Vagina (tissue), 2 donors: ENCODE data around the gene PNPLA1. TPM values are rescaled to one million over a fixed set of nuclear protein-coding genes. Genes with fewer than 3 reads are reported as not detected.

Experiments
- DNase-seq, 2 donors: peaks; one replicate each; pipeline ENCODE4 v3.0.0-alpha.2; 2017; ENCODE audit errors: extremely low spot score in 2 of 2
- H3K27ac ChIP-seq: fragments of 200-600 bp; sonication (generic); one replicate; pipeline ENCODE4 v1.5.1; 2019
- H3K27me3 ChIP-seq: fragments of 200-600 bp; sonication (generic); one replicate; pipeline ENCODE4 v1.5.1; 2019
- H3K36me3 ChIP-seq, 2 donors: fragments of 200-600 bp; sonication (generic); one replicate each; pipeline ENCODE4 v1.5.1; 2017 to 2019
- H3K4me1 ChIP-seq: fragments of 200-600 bp; sonication (generic); one replicate; pipeline ENCODE4 v1.5.1; 2019
- H3K4me3 ChIP-seq, 2 donors: fragments of 200-600 bp; sonication (generic); 1 replicate in 1 of 2; 2 replicates in 1 of 2; pipeline ENCODE4 v1.5.1; 2016 to 2019
- H3K9me3 ChIP-seq: fragments of 200-600 bp; sonication (generic); one replicate; pipeline ENCODE4 v1.5.1; 2019
- CTCF ChIP-seq, 3 experiments: fragments of 450-650 bp in 2 of 3; fragments of 200-600 bp in 1 of 3; sonication (generic) in 1 of 3; IDR thresholded peaks; one replicate each; pipeline ENCODE4 v1.5.1; 2017 to 2019; ENCODE audit warnings: antibody characterized with exemption in 3 of 3, mild to moderate bottlenecking in 2 of 3, moderate library complexity in 2 of 3
- POLR2A ChIP-seq, 2 donors: fragments of 450-650 bp; IDR thresholded peaks; one replicate each; pipeline ENCODE4 v1.6.1; 2017; ENCODE audit warnings: antibody characterized with exemption in 2 of 2, mild to moderate bottlenecking in 2 of 2, moderate library complexity in 2 of 2
- POLR2AphosphoS5 ChIP-seq, 2 donors: sonication (generic); formaldehyde crosslinking; IDR thresholded peaks; one replicate each; pipeline ENCODE4 v1.9.0; 2017; ENCODE audit warnings: antibody characterized with exemption in 2 of 2, mild to moderate bottlenecking in 2 of 2, low read depth in 1 of 2; ENCODE audit not compliant: insufficient read depth in 1 of 2
- intact Hi-C: fragments of 100-400 bp; cut with DNase I; formaldehyde crosslinking; loops from one replicate; pipeline ENCODE4 v1.15.1; 2023
- total RNA-seq: library from RNA; depleted of rRNA; stranded (reverse); fragments of >200 nt; gene quantifications from one replicate; pipeline ENCODE4 v1.2.3, GENCODE V29; 2016

Gene PNPLA1
- total RNA-seq, 1 donor from 2014 or later = not detected

GRCh38 chr6:36326356-36326995 lies 56.6 kb downstream of the PNPLA1 start:
- TF ChIP-seq POLR2AphosphoS5 (IDR thresholded peaks at IDR 0.05; ENCODE audit: insufficient read depth in 1 of 2, low read depth in 1 of 2) (no peak), CTCF (IDR thresholded peaks at IDR 0.05) (no peak), POLR2A (IDR thresholded peaks at IDR 0.05) (no peak)
- Histone ChIP-seq H3K27me3 (no peaks in the 10 kb centered on the region), H3K9me3 (no peaks in the 10 kb centered on the region), H3K4me3 (no peak overlapping the region), H3K4me1 (no peaks in the 10 kb centered on the region), H3K36me3 (no peaks in the 10 kb centered on the region), H3K27ac (no peak overlapping the region)
- intact Hi-C loops = no loop called here
- DNase-seq = no peak

- no peak for DNase-seq
- no peak overlapping the region for H3K4me3 ChIP-seq
- no peaks in the 10 kb centered on the region for H3K9me3 ChIP-seq
- no peaks in the 10 kb centered on the region for H3K36me3 ChIP-seq
- no peak overlapping the region for H3K27ac ChIP-seq
- no peaks in the 10 kb centered on the region for H3K4me1 ChIP-seq
- TF ChIP-seq POLR2A (IDR thresholded peaks at IDR 0.05) = no peak
- TF ChIP-seq POLR2AphosphoS5 (IDR thresholded peaks at IDR 0.05; ENCODE audit: insufficient read depth in 1 of 2, low read depth in 1 of 2) = no peak
- TF ChIP-seq CTCF (IDR thresholded peaks at IDR 0.05) = no peak
- intact Hi-C loops = no loop called here
- no peaks in the 10 kb centered on the region for H3K27me3 ChIP-seq
Measured at GRCh38 chr6:36327226-36327918, 57.5 kb downstream of the PNPLA1 start.

GRCh38 chr6:36327919-36328236 lies 58.0 kb downstream of the PNPLA1 start:
- H3K36me3 ChIP-seq = no peaks in the 10 kb centered on the region
- no peaks in the 10 kb centered on the region for H3K4me1 ChIP-seq
- H3K27me3 ChIP-seq = no peaks in the 10 kb centered on the region
- no peaks in the 10 kb centered on the region for H3K9me3 ChIP-seq
- H3K4me3 ChIP-seq = no peak overlapping the region
- DNase-seq = no peak
- TF ChIP-seq POLR2A (IDR thresholded peaks at IDR 0.05) (no peak), CTCF (IDR thresholded peaks at IDR 0.05) (no peak), POLR2AphosphoS5 (IDR thresholded peaks at IDR 0.05; ENCODE audit: insufficient read depth in 1 of 2, low read depth in 1 of 2) (no peak)
- H3K27ac ChIP-seq = no peak overlapping the region
- intact Hi-C loops = no loop called here

GRCh38 chr6:36328600-36328999 lies 58.7 kb downstream of the PNPLA1 start:
- Histone ChIP-seq H3K9me3 (no peaks in the 10 kb centered on the region), H3K27me3 (no peaks in the 10 kb centered on the region), H3K27ac (no peak overlapping the region), H3K36me3 (no peaks in the 10 kb centered on the region), H3K4me1 (no peaks in the 10 kb centered on the region), H3K4me3 (no peak overlapping the region)
- TF ChIP-seq CTCF (IDR thresholded peaks at IDR 0.05) = no peak
- no peak for TF ChIP-seq POLR2A (IDR thresholded peaks at IDR 0.05)
- TF ChIP-seq POLR2AphosphoS5 (IDR thresholded peaks at IDR 0.05; ENCODE audit: insufficient read depth in 1 of 2, low read depth in 1 of 2) = no peak
- DNase-seq = no peak
- intact Hi-C loops = no loop called here

- Histone ChIP-seq H3K36me3 (no peaks in the 10 kb centered on the region), H3K27ac (no peak overlapping the region), H3K27me3 (no peaks in the 10 kb centered on the region), H3K9me3 (no peaks in the 10 kb centered on the region), H3K4me1 (peaks cover 12% of the 10 kb centered on the region), H3K4me3 (no peak overlapping the region)
- intact Hi-C loops = no loop called here
- no peak for DNase-seq
- no peak for TF ChIP-seq POLR2AphosphoS5 (IDR thresholded peaks at IDR 0.05; ENCODE audit: insufficient read depth in 1 of 2, low read depth in 1 of 2)
- no peak for TF ChIP-seq POLR2A (IDR thresholded peaks at IDR 0.05)
- no peak for TF ChIP-seq CTCF (IDR thresholded peaks at IDR 0.05)
Measured at GRCh38 chr6:36329798-36330291, 60.0 kb downstream of the PNPLA1 start.
